Activated CD8-positive, alpha-beta T cell treated with anti-CD3 and anti-CD28 coated beads for 36 hours (primary cell): ENCODE data around the gene NALCN. TPM values are rescaled to one million over a fixed set of nuclear protein-coding genes. Genes with fewer than 3 reads are reported as not detected.

Experiments used
- ATAC-seq: fragments of 200-7000 bp; cut with Tn5 transposase; one replicate; pipeline ENCODE4 v1.10.0; 2021; ENCODE audit warnings: mild to moderate bottlenecking, moderate library complexity
- CTCF ChIA-PET: fragments of 350-600 bp; sonication (Branson Sonifier 250); formaldehyde crosslinking; loops from one replicate; lab custom pipeline; 2021; ENCODE audit warnings: antibody characterized with exemption; lab: Charles Lee
- POLR2A ChIA-PET: fragments of 350-600 bp; sonication (Branson Sonifier 250); formaldehyde crosslinking; loops from one replicate; lab custom pipeline; 2021; ENCODE audit warnings: antibody characterized with exemption; lab: Charles Lee
- DNase-seq: peaks from one replicate; pipeline ENCODE4 v3.0.0-alpha.2; 2020
- H3K27ac Mint-ChIP-seq: one replicate; pipeline ENCODE4 v1.8.0; 2021; ENCODE audit warnings: mild to moderate bottlenecking, mixed read lengths
- H3K27me3 Mint-ChIP-seq: one replicate; pipeline ENCODE4 v1.8.0; 2021; ENCODE audit warnings: mixed read lengths
- H3K36me3 Mint-ChIP-seq: one replicate; pipeline ENCODE4 v1.8.0; 2021; ENCODE audit warnings: low read depth, mixed read lengths
- H3K4me1 Mint-ChIP-seq: one replicate; pipeline ENCODE4 v1.8.0; 2021; ENCODE audit warnings: low read depth, mixed read lengths
- H3K4me3 Mint-ChIP-seq: one replicate; pipeline ENCODE4 v1.8.0; 2021; ENCODE audit warnings: mild to moderate bottlenecking, moderate library complexity, mixed read lengths
- H3K9me3 Mint-ChIP-seq: one replicate; pipeline ENCODE4 v1.8.0; 2021; ENCODE audit warnings: mixed read lengths
- CTCF ChIP-seq: fragments of 200-600 bp; IDR thresholded peaks from one replicate; pipeline ENCODE4 v1.8.0; 2022; ENCODE audit warnings: antibody characterized with exemption, mild to moderate bottlenecking
- intact Hi-C: fragments of 100-400 bp; cut with micrococcal nuclease; formaldehyde crosslinking; loops from one replicate; pipeline ENCODE4 v1.10.0; 2022
- total RNA-seq, 2 experiments: library from RNA; stranded (reverse); gene quantifications; one replicate each; pipeline ENCODE4 v1.2.3, GENCODE V29; 2021

The NALCN gene
- total RNA-seq, 2 experiments from 2014 or later = not detected

GRCh38 chr13:101152184-101152583, 264.1 kb downstream of the NALCN start:
- no peak overlapping the region for H3K27ac Mint-ChIP-seq
- DNase-seq (no peak), ATAC-seq (no peak)
- intact Hi-C loops = no loop called here
- no peak overlapping the region for H3K4me3 Mint-ChIP-seq
- no peaks in the 10 kb centered on the region for H3K36me3 Mint-ChIP-seq
- H3K27me3 Mint-ChIP-seq = peaks cover 21% of the 10 kb centered on the region
- no peak for TF ChIP-seq CTCF
- no peaks in the 10 kb centered on the region for H3K9me3 Mint-ChIP-seq
- CTCF ChIA-PET = no interaction called here
- H3K4me1 Mint-ChIP-seq = no peaks in the 10 kb centered on the region
- POLR2A ChIA-PET = no interaction called here

DNA sequence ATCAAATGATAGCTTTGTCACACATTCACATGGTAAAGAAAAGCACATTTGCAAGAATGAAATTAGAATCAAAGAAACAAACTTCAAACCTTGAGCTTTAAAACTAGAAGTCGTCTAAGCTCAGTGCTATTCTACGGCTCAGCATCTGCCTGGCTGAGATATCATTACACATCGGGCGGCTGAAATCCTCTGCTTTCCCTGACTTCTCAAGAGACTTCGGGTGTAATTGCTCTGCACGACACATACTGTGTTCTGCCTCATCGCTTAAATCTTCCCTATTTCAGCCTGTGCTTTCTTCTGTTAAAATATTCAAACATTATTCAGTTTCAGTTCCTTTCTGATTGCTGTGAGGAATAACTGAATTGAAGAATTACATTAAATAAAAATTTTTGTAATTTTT, 265.3 kb downstream of the NALCN start:
- peaks cover 21% of the 10 kb centered on the region for H3K27me3 Mint-ChIP-seq
- ChIA-PET CTCF (no interaction called here), POLR2A (no interaction called here)
- no peaks in the 10 kb centered on the region for H3K9me3 Mint-ChIP-seq
- no peaks in the 10 kb centered on the region for H3K4me1 Mint-ChIP-seq
- H3K4me3 Mint-ChIP-seq = no peak overlapping the region
- DNase-seq (no peak), ATAC-seq (no peak)
- intact Hi-C loops = no loop called here
- no peak overlapping the region for H3K27ac Mint-ChIP-seq
- no peaks in the 10 kb centered on the region for H3K36me3 Mint-ChIP-seq
- no peak for TF ChIP-seq CTCF

GRCh38 chr13:101149735-101150384, 266.4 kb downstream of the NALCN start:
- intact Hi-C loops = loop anchor here (5.0 kb wide), 1 partner anchor 612 kb away; no protein-coding TSS in a partner anchor
- Mint-ChIP-seq H3K36me3 (no peaks in the 10 kb centered on the region), H3K4me3 (no peak overlapping the region), H3K27me3 (peaks cover 23% of the 10 kb centered on the region), H3K27ac (no peak overlapping the region), H3K9me3 (no peaks in the 10 kb centered on the region), H3K4me1 (no peaks in the 10 kb centered on the region)
- ChIA-PET POLR2A (no interaction called here), CTCF (no interaction called here)
- no peak for TF ChIP-seq CTCF
- no peak for ATAC-seq
- DNase-seq = peak; percentile 8

GRCh38 chr13:101146101-101146898, 270.0 kb downstream of the NALCN start:
- TF ChIP-seq CTCF = no peak
- Mint-ChIP-seq H3K36me3 (no peaks in the 10 kb centered on the region), H3K4me1 (no peaks in the 10 kb centered on the region), H3K4me3 (no peak overlapping the region), H3K27me3 (peaks cover 18% of the 10 kb centered on the region), H3K9me3 (no peaks in the 10 kb centered on the region), H3K27ac (no peak overlapping the region)
- DNase-seq (no peak), ATAC-seq (no peak)
- ChIA-PET CTCF (interaction anchor here (0.6 to 3.7 kb wide), 7 partner anchors 10 to 1410 kb away, joined by 3 to 23 read pairs (median 12); no protein-coding TSS in a partner anchor), POLR2A (no interaction called here)
- intact Hi-C loops = loop anchor here (5.0 kb wide), 1 partner anchor 616 kb away; no protein-coding TSS in a partner anchor
